ENCODE data around the gene SMIM35.

- TF ChIP-seq CTCF (conservative IDR thresholded peaks at IDR 0.05 in 1 of 2, IDR thresholded peaks at IDR 0.05 in 1 of 2; ENCODE audit: extremely low read depth in 1 of 2, insufficient read depth in 1 of 2, low read depth in 1 of 2, low read length in 2 of 2) (no peak), EZH2 (IDR thresholded peaks at IDR 0.05; ENCODE audit: borderline replicate concordance, low read length) (no peak)
Observed at GRCh38 chr11:118073554-118073953, 13.2 kb downstream of the SMIM35 start.

Measured in mammary epithelial cell (primary cell).